ENCODE data around the gene PIK3CD. TPM values are rescaled to one million over a fixed set of nuclear protein-coding genes. Genes with fewer than 3 reads are reported as not detected.

The PIK3CD gene
- total and polyA plus RNA-seq, 2 of the 4 experiments (the other 2 are of a cell fraction) = 5.0 to 12.1 TPM

- dilution Hi-C loops (cut with HindIII; ENCODE audit: low sequenced_read_pairs, unreplicated experiment) (no loop called here), intact Hi-C loops (cut with micrococcal nuclease) (no loop called here), in situ Hi-C loops (cut with MboI; ENCODE audit: low sequenced_read_pairs) (no loop called here)
- no peak overlapping the region for H3K23ac ChIP-seq (ENCODE audit: low read depth, low read length)
- no peak for TF ChIP-seq USF2 (IDR thresholded peaks at IDR 0.05; ENCODE audit: low read depth, low read length)
- no peak for TF ChIP-seq FOS (IDR thresholded peaks at IDR 0.05; ENCODE audit: low read depth, low read length)
- TF ChIP-seq NFE2L2 (IDR thresholded peaks at IDR 0.05; ENCODE audit: low read depth, low read length) = no peak
- TF ChIP-seq MAZ (IDR thresholded peaks at IDR 0.05; ENCODE audit: borderline replicate concordance, low read depth, low read length) = no peak
- TF ChIP-seq BHLHE40 (IDR thresholded peaks at IDR 0.05; ENCODE audit: low read depth, low read length) = no peak
- no peak for TF ChIP-seq RCOR1 (IDR thresholded peaks at IDR 0.05; ENCODE audit: insufficient replicate concordance, low read length)
- TF ChIP-seq MXI1 (IDR thresholded peaks at IDR 0.05; ENCODE audit: borderline replicate concordance, low read depth, low read length) = no peak
- no peak for TF ChIP-seq POLR2A (IDR thresholded peaks at IDR 0.05; ENCODE audit: low read depth, low read length)
- no peak for TF ChIP-seq CHD1 (IDR thresholded peaks at IDR 0.05; ENCODE audit: low read depth, low read length)
- no peak for TF ChIP-seq CTCF (conservative IDR thresholded peaks at IDR 0.05; ENCODE audit: low read depth, low read length)
- no peak for TF ChIP-seq MAFK (IDR thresholded peaks at IDR 0.05; ENCODE audit: low read depth, low read length)
- TF ChIP-seq RFX5 (IDR thresholded peaks at IDR 0.05; ENCODE audit: low read depth, low read length) = no peak
- TF ChIP-seq CEBPB (IDR thresholded peaks at IDR 0.05; ENCODE audit: low read depth, low read length) = no peak
- TF ChIP-seq, protein P1, sequence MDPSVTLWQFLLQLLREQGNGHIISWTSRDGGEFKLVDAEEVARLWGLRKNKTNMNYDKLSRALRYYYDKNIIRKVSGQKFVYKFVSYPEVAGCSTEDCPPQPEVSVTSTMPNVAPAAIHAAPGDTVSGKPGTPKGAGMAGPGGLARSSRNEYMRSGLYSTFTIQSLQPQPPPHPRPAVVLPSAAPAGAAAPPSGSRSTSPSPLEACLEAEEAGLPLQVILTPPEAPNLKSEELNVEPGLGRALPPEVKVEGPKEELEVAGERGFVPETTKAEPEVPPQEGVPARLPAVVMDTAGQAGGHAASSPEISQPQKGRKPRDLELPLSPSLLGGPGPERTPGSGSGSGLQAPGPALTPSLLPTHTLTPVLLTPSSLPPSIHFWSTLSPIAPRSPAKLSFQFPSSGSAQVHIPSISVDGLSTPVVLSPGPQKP (IDR thresholded peaks at IDR 0.05; ENCODE audit: borderline replicate concordance, low read depth, low read length) = no peak
- no peak for TF ChIP-seq RAD21 (IDR thresholded peaks at IDR 0.05; ENCODE audit: low read length)
- TF ChIP-seq SMC3 (IDR thresholded peaks at IDR 0.05; ENCODE audit: low read depth, low read length) = no peak
- ATAC-seq (ENCODE audit: low read depth) (no peak), DNase-seq (no peak)
- peaks cover 63% of the 10 kb centered on the region for H4K20me1 ChIP-seq (ENCODE audit: insufficient read depth, low read length)
- H3K79me1 ChIP-seq (ENCODE audit: low read depth in 1 of 2, low read length in 2 of 2) = peaks cover 37 to 68% of the 10 kb centered on the region in 2 experiments
- H3K4me1 ChIP-seq (ENCODE audit: control insufficient read depth, insufficient read depth, low read length) = peaks cover 7% of the 10 kb centered on the region
- H2AFZ ChIP-seq (replicated peaks; ENCODE audit: low read length, poor library complexity) = no peak overlapping the region
- H3K27me3 ChIP-seq (ENCODE audit: control insufficient read depth, insufficient read depth, low read length) = no peaks in the 10 kb centered on the region
- ChIA-PET POLR2A (ENCODE audit: unreplicated experiment) (interaction anchor here (0.6 kb wide), 1 partner anchor 21 kb away, joined by 4 read pairs; no protein-coding TSS in a partner anchor), CTCF (no interaction called here)
- no peak overlapping the region for H2BK20ac ChIP-seq (ENCODE audit: low read depth, low read length)
- no peak overlapping the region for H2BK15ac ChIP-seq (ENCODE audit: low read depth, low read length)
- H2AK9ac ChIP-seq (replicated peaks; ENCODE audit: low read depth, low read length, poor library complexity) = no peak overlapping the region
- no peak overlapping the region for H3K9ac ChIP-seq (ENCODE audit: low read depth, low read length)
- H3K9me1 ChIP-seq (ENCODE audit: insufficient read depth, low read length) = peaks cover 20% of the 10 kb centered on the region
- no peak overlapping the region for H3K4ac ChIP-seq (ENCODE audit: low read depth, low read length)
- peaks cover 5% of the 10 kb centered on the region; the same call in 1 of the 2 replicates for H3K36me3 ChIP-seq (ENCODE audit: control insufficient read depth, insufficient read depth, low read length)
- no peak overlapping the region for H3K14ac ChIP-seq (replicated peaks; ENCODE audit: low read depth, low read length)
- H4K8ac ChIP-seq (ENCODE audit: low read depth in 2 of 2, low read length in 2 of 2) = no peak overlapping the region
- H4K5ac ChIP-seq (ENCODE audit: low read depth, low read length) = no peak overlapping the region
- BruUV-seq (replicated peaks) = no TSS peak
- no peak overlapping the region for H3K56ac ChIP-seq (ENCODE audit: extremely low read depth, insufficient read depth, low read length)
- H3K27ac ChIP-seq (ENCODE audit: insufficient read depth, low read length) = no peak overlapping the region
- no peak overlapping the region for H3K4me2 ChIP-seq (ENCODE audit: low read depth, low read length)
- no peak overlapping the region for H2BK5ac ChIP-seq (ENCODE audit: low read depth, low read length, poor library complexity, severe bottlenecking)
- no peak overlapping the region for H2BK120ac ChIP-seq (ENCODE audit: low read depth, low read length)
- no peak overlapping the region for H2AK5ac ChIP-seq (ENCODE audit: low read depth, low read length)
- H3K18ac ChIP-seq (ENCODE audit: low read depth, low read length) = no peak overlapping the region
- no peak overlapping the region for H3K4me3 ChIP-seq (ENCODE audit: insufficient read depth, low read depth, low read length)
- H4K91ac ChIP-seq (ENCODE audit: insufficient read depth, low read depth, low read length) = no peak overlapping the region
- H3K9me3 ChIP-seq (ENCODE audit: control insufficient read depth, insufficient read depth, low read length) = no peaks in the 10 kb centered on the region
- no CpG with 5 or more reads among the region's 9 CpGs for WGBS, 2 experiments (ENCODE audit: extremely low coverage in 2 of 2, insufficient read length in 1 of 2)
Observed at GRCh38 chr1:9761855-9762254, 110.3 kb downstream of the PIK3CD start.

All from IMR-90 (cell line).